Common myeloid progenitor, CD34-positive (primary cell): ENCODE results near the gene MSH5.

Source experiments
- CTCF ChIA-PET: fragments of 350-600 bp; sonication (Branson Sonifier 250); formaldehyde crosslinking; loops from one replicate; lab custom pipeline; 2021; ENCODE audit warnings: antibody characterized with exemption; lab: Charles Lee
- POLR2A ChIA-PET: fragments of 350-600 bp; sonication (Branson Sonifier 250); formaldehyde crosslinking; loops from one replicate; lab custom pipeline; 2021; ENCODE audit warnings: antibody characterized with exemption; lab: Charles Lee
- DNase-seq, 3 donors: peaks; one replicate each; pipeline versions ENCODE4 v3.0.0 to v3.0.0-alpha.2; 2013
- H3K27ac ChIP-seq, 2 experiments: 1 replicate in 1 of 2; 2 replicates in 1 of 2; pipeline ENCODE4 v1.7.0; 2013; ENCODE audit warnings: inconsistent platforms in 2 of 2, low read length in 2 of 2, mild to moderate bottlenecking in 2 of 2, low read depth in 1 of 2, moderate library complexity in 1 of 2; ENCODE audit not compliant: severe bottlenecking in 2 of 2, insufficient read depth in 1 of 2, poor library complexity in 1 of 2
- H3K27me3 ChIP-seq, 5 experiments: replicated peaks in 2 of 5; 1 replicate in 3 of 5; 2 replicates in 2 of 5; pipeline versions ENCODE4 v1.6.1 to v1.7.0; 2013; ENCODE audit warnings: low read length in 4 of 5, mild to moderate bottlenecking in 2 of 5, moderate library complexity in 2 of 5, inconsistent platforms in 1 of 5; ENCODE audit not compliant: insufficient read depth in 5 of 5, control insufficient read depth in 4 of 5
- H3K36me3 ChIP-seq, 4 experiments: 1 replicate in 2 of 4; 2 replicates in 2 of 4; pipeline versions ENCODE4 v1.6.1 to v1.7.0; 2013; ENCODE audit warnings: low read length in 3 of 4, control low read depth in 1 of 4, mild to moderate bottlenecking in 1 of 4; ENCODE audit not compliant: control insufficient read depth in 4 of 4, insufficient read depth in 4 of 4
- H3K4me1 ChIP-seq, 4 experiments: 1 replicate in 3 of 4; 2 replicates in 1 of 4; pipeline versions ENCODE4 v1.6.1 to v1.7.1; 2013; ENCODE audit warnings: low read length in 3 of 4, mild to moderate bottlenecking in 3 of 4, control low read depth in 1 of 4, inconsistent platforms in 1 of 4, moderate library complexity in 1 of 4; ENCODE audit not compliant: control insufficient read depth in 4 of 4, insufficient read depth in 4 of 4; ENCODE audit errors: control extremely low read depth in 1 of 4
- H3K4me3 ChIP-seq, 7 experiments: 1 replicate in 4 of 7; 2 replicates in 3 of 7; pipeline versions ENCODE4 v1.5.1 to v1.7.0; 2013; ENCODE audit warnings: mild to moderate bottlenecking in 7 of 7, low read length in 6 of 7, moderate library complexity in 6 of 7, inconsistent platforms in 2 of 7, low read depth in 2 of 7, control low read depth in 1 of 7; ENCODE audit not compliant: insufficient read depth in 4 of 7, control insufficient read depth in 1 of 7; ENCODE audit errors: extremely low read depth in 1 of 7
- H3K9me3 ChIP-seq, 5 experiments: 1 replicate in 4 of 5; 2 replicates in 1 of 5; pipeline versions ENCODE4 v1.6.1 to v1.7.1; 2013; ENCODE audit warnings: low read length in 4 of 5, mild to moderate bottlenecking in 2 of 5, inconsistent platforms in 1 of 5, low read depth in 1 of 5, moderate library complexity in 1 of 5; ENCODE audit not compliant: control insufficient read depth in 4 of 5, insufficient read depth in 2 of 5; ENCODE audit errors: control extremely low read depth in 1 of 5
- WGBS: methylation state at CpG from one replicate; pipeline ENCODE4 v1.1.5; 2013; ENCODE audit not compliant: insufficient coverage; 5-methylcytosine and 5-hydroxymethylcytosine counted together

Gene MSH5

DNA sequence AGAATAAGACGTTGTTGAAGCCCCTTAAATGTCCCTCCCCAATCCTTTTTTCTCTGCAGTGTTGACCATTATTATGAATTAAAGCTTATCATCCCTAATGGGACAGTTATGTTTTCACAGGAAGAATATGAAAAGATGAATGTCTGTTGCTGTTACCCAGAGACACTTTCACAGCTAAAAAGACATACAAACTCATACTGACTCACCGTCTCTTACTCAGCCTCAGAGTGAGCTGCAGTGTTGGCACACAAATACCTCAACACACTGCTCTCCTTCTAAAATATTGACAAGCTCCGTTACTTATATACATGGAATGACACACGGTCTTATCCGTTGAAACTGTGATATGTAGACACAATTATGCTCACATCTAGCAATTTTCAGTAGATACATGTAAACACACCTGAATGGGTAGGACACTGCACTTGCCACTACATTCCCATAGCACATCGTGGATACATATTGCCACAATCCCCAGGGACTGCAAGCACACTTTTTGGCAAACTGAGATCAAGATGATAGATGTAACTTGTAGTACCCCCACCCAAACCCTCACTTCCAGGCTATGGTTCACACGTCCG lies 13.0 kb downstream of the MSH5 start:
- H3K27me3 ChIP-seq, result no peaks in the 10 kb centered on the region
- H3K4me3 ChIP-seq, result no peak overlapping the region
- WGBS, result 100% methylated on average over 5 of the region's 8 CpGs
- H3K4me1 ChIP-seq, result no peaks in the 10 kb centered on the region
- H3K36me3 ChIP-seq, result peaks cover 0 to 24% (median 10%) of the 10 kb centered on the region in 4 experiments
- no peak for DNase-seq
- no peaks in the 10 kb centered on the region for H3K9me3 ChIP-seq
- no peak overlapping the region for H3K27ac ChIP-seq
- POLR2A ChIA-PET, result no interaction called here
- CTCF ChIA-PET, result interaction anchor here (0.5 to 1.5 kb wide), 6 partner anchors 11 to 77 kb away, joined by 3 to 5 read pairs (median 4); no protein-coding TSS in a partner anchor

DNA sequence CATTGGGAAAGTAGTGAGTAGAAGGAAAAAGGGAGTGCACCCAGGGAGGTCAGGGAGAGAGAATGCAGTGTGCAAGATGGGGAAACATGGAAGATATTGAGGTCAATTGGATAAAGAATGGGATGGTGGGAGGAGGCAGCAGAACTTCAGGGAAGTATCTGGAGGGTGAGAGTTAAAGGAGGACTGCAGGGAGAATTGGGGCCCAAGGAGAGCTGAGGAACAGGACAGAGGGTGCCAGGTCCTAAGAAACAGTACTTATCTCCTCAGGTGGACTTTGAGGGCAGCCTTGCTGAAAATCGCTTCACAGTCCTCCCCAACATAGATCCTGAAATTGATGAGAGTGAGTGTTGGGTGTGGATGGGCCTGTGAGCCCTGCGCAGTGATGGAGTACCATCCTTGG lies 18.5 kb downstream of the MSH5 start:
- POLR2A ChIA-PET, result no interaction called here
- H3K9me3 ChIP-seq, result no peaks in the 10 kb centered on the region

DNA sequence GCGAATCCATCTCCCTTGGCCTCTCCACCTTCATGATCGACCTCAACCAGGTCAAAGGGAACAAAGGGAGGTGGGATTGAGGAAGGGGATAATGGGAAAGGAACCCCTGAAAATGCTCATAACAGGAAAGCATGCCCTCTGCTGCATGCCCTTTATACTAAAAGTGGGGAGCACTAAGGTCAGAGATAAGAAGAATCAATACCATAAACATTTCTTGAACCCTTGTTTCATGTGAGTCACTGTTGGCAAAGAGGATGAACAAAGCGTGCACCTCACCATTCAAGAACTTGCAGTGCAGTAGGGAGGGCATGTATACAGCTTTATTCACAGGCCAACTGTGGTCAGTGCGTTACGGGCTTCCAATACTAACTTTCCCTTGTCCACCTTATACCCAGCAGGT lies 21.0 kb downstream of the MSH5 start:
- no peaks in the 10 kb centered on the region for H3K27me3 ChIP-seq
- peak overlapping the region in 1 of 2 experiments; percentile 21 for H3K27ac ChIP-seq
- CTCF ChIA-PET, result interaction anchor here (0.9 to 1.1 kb wide), 2 partner anchors 11 to 13 kb away, joined by 3 read pairs; no protein-coding TSS in a partner anchor
- peaks cover 9 to 67% (median 54%) of the 10 kb centered on the region in 4 experiments for H3K36me3 ChIP-seq
- no peak overlapping the region for H3K4me3 ChIP-seq
- no peak for DNase-seq
- WGBS, result 93% methylated on average over 3 of the region's 5 CpGs
- H3K9me3 ChIP-seq, result no peaks in the 10 kb centered on the region
- POLR2A ChIA-PET, result no interaction called here
- no peaks in the 10 kb centered on the region for H3K4me1 ChIP-seq

More for the DNA sequence above, 18.5 kb downstream of the MSH5 start:
- Histone ChIP-seq H3K27me3 (no peaks in the 10 kb centered on the region), H3K36me3 (peaks cover 9 to 56% (median 45%) of the 10 kb centered on the region in 4 experiments), H3K4me1 (no peaks in the 10 kb centered on the region), H3K27ac (no peak overlapping the region), H3K4me3 (no peak overlapping the region)
- CTCF ChIA-PET, result interaction anchor here (0.6 to 2.4 kb wide), 5 partner anchors 11 to 29 kb away, joined by 3 to 16 read pairs (median 3); partner anchors contain the start of genes DDAH2 and MSH5
- DNase-seq, result no peak
- 100% methylated on average over 1 of the region's 2 CpGs for WGBS

DNA sequence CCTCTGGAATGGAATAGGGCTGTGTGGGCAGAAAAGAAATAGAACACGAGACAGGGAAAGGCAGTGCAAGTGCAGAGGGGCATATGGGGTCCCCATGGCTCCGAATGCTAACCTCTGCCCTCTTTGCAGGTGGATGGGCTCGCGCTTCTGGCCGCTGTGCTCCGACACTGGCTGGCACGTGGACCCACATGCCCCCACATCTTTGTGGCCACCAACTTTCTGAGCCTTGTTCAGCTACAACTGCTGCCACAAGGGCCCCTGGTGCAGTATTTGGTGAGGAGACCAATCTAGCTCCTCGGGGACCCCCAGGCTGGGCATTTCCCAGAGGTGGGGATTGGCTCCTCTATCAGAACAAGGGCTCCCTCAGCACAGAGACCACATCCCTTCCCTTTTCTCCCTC lies 21.5 kb downstream of the MSH5 start:
- Histone ChIP-seq H3K36me3 (peaks cover 9 to 67% (median 54%) of the 10 kb centered on the region in 4 experiments), H3K27ac (no peak overlapping the region), H3K27me3 (no peaks in the 10 kb centered on the region), H3K4me3 (no peak overlapping the region), H3K4me1 (no peaks in the 10 kb centered on the region), H3K9me3 (no peaks in the 10 kb centered on the region)
- CTCF ChIA-PET, result interaction anchor here (0.9 kb wide), 1 partner anchor 11 kb away, joined by 3 read pairs; no protein-coding TSS in a partner anchor
- DNase-seq, result no peak
- WGBS, result 100% methylated on average over 7 of the region's 8 CpGs
- POLR2A ChIA-PET, result interaction anchor here (0.6 kb wide), 1 partner anchor 20 kb away, joined by 3 read pairs; no protein-coding TSS in a partner anchor

DNA sequence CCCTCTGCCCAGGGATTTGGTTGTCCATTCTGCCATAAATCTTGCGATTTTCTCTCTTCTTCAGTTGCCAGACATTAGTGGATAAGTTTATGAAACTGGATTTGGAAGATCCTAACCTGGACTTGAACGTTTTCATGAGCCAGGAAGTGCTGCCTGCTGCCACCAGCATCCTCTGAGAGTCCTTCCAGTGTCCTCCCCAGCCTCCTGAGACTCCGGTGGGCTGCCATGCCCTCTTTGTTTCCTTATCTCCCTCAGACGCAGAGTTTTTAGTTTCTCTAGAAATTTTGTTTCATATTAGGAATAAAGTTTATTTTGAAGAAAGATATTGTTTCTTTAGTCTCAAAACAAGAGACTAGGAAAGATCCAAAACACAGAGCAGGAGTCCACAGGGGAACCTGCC lies 22.6 kb downstream of the MSH5 start, which contains the start of gene SAPCD1:
Gene SAPCD1, plus strand, starts transcription at position 301 of the 400 bp plus-strand sequence. CDS start 399 bp downstream, outside the sequence.
- Histone ChIP-seq H3K36me3 (peaks cover 9 to 67% (median 54%) of the 10 kb centered on the region in 4 experiments), H3K27me3 (no peaks in the 10 kb centered on the region), H3K27ac (no peak within 1 kb of the TSS), H3K4me3 (no peak within 1 kb of the TSS), H3K9me3 (no peaks in the 10 kb centered on the region), H3K4me1 (no peaks in the 10 kb centered on the region)
- ChIA-PET POLR2A (no interaction called here), CTCF (interaction anchor here (0.7 to 13.2 kb wide), 2 partner anchors 8 to 30 kb away, joined by 4 to 268 read pairs; partner anchors contain the start of genes CLIC1, DDAH2, MPIG6B and MSH5)
- 78% methylated on average over 1 of the region's 4 CpGs for WGBS
- no peak for DNase-seq

DNA sequence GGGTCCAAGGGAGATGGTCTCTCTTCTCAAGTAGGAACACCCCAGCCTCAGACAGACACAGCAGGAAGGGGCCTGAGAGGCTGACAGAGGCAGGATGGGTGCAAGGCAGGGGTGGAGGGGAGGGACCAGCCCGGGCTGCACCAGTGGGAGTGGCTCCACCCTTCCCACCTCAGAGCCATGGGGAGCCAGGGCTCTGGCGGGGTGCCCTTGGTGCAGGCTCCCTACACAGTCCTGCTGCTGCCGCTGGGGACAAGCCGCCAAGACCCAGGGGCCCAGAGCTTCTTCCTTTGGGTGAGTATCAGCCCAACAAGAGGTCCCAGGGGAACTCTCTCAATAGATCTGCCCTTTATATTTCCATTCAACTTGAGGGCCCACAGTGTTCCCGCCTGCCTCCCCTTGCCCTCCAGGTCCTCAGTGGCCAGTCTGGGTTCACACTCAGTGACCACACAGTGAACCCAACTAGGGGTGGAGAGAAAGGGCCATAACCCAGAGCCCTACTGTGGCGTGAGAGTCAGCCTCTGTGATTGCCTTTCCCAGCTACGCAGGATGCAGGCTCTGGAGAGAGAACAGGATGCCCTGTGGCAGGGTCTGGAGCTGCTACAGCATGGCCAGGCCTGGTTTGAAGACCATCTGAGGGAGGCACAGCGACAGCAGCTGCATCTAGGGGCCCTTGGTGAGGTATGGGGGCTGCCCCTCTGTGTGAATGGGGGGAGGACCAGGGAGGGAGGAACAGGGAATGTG lies 23.2 kb downstream of the MSH5 start:
- WGBS, result 95% methylated on average over 7 of the region's 8 CpGs
- CTCF ChIA-PET, result interaction anchor here (13.2 kb wide), 1 partner anchor 31 kb away, joined by 268 read pairs; the partner anchor contains the start of genes CLIC1, DDAH2, MPIG6B and MSH5

More for the DNA sequence above, 23.2 kb downstream of the MSH5 start:
- POLR2A ChIA-PET, result no interaction called here
- DNase-seq, result no peak
- no peaks in the 10 kb centered on the region for H3K27me3 ChIP-seq
- no peaks in the 10 kb centered on the region for H3K4me1 ChIP-seq
- no peak overlapping the region for H3K4me3 ChIP-seq
- no peaks in the 10 kb centered on the region for H3K9me3 ChIP-seq
- peaks cover 9 to 65% (median 52%) of the 10 kb centered on the region in 4 experiments for H3K36me3 ChIP-seq
- H3K27ac ChIP-seq, result no peak overlapping the region
